ENCODE results near the gene ADRM1. TPM values are rescaled to one million over a fixed set of nuclear protein-coding genes. Genes with fewer than 3 reads are reported as not detected.

Gene ADRM1
- total and polyA plus RNA-seq, 10 of the 15 experiments (the other 5 are each of a cell fraction or from before 2014, with no cell fraction given), result 3.4 to 213 (median 95.9) TPM

- TF ChIP-seq ZNF592 (IDR thresholded peaks at IDR 0.05), result no peak
- no peak for TF ChIP-seq SIN3A (IDR thresholded peaks at IDR 0.05; ENCODE audit: low read depth, low read length)
- TF ChIP-seq POU2F2 (IDR thresholded peaks at IDR 0.05; ENCODE audit: borderline replicate concordance, low read depth, low read length), result no peak
- TF ChIP-seq ZNF687 (IDR thresholded peaks at IDR 0.05), result no peak
- no peak for TF ChIP-seq EZH2 (IDR thresholded peaks at IDR 0.05; ENCODE audit: borderline replicate concordance, control insufficient read depth, low read depth, low read length)
- TF ChIP-seq ZBTB40 (IDR thresholded peaks at IDR 0.05; ENCODE audit: borderline replicate concordance), result no peak
- TF ChIP-seq ZBTB4 (CRISPR knock-in tag; IDR thresholded peaks at IDR 0.05), result no peak
These were observed 40.7 kb upstream of the ADRM1 start (continued) for GRCh38 chr20:62262064-62262463.
